ENCODE data around the gene TUBB4B.

TUBB4B gene

DNA sequence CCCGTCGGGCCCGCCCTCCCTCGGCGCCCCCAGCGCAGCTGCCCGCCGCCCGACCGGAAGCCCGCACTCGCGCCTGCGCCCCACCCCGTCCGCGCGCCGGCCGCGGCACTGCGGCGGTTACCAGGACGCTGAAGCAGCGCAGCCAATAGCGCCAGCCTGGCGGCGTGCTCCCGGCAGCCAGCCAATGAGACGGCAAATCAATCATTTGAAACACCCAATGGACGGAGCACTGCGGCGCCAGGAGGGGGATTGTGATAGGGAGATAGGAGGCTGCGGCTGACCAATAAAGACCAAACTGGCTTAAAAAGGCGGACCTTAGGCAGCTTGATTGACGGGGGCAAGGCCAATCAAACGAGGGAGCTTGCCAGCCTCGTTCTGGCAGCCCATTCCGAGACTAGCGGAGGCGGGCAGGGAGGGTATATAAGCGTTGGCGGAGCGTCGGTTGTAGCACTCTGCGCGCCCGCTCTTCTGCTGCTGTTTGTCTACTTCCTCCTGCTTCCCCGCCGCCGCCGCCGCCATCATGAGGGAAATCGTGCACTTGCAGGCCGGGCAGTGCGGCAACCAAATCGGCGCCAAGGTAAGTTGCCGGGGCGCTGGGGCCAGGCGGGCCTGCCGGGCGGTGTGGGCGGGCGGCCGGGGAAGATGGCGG is at the start of gene TUBB4B:
TUBB4B (plus strand) TSS at position 447 of the 649 bp plus-strand sequence; CDS start at position 521, 74 bp downstream.
- DNase-seq (ENCODE audit: low read depth, low spot score), result peak; percentile 100

GRCh38 chr9:137191691-137192447 is 49.2 kb upstream of the TUBB4B start:
- no peak for DNase-seq (ENCODE audit: low read depth, low spot score)

- DNase-seq (ENCODE audit: low read depth, low spot score), result no peak
These were observed 48.7 kb upstream of the TUBB4B start for GRCh38 chr9:137192448-137192780.

- DNase-seq (ENCODE audit: low read depth, low spot score), result no peak
These were observed 48.2 kb upstream of the TUBB4B start for GRCh38 chr9:137192859-137193258.

- DNase-seq (ENCODE audit: low read depth, low spot score), result no peak
These were observed 47.3 kb upstream of the TUBB4B start for GRCh38 chr9:137193771-137194170.

- DNase-seq (ENCODE audit: low read depth, low spot score), result no peak
These were observed 46.7 kb upstream of the TUBB4B start for GRCh38 chr9:137194388-137194787.

- DNase-seq (ENCODE audit: low read depth, low spot score), result no peak
These were observed 46.2 kb upstream of the TUBB4B start for GRCh38 chr9:137194909-137195308.

GRCh38 chr9:137195525-137196220 is 45.4 kb upstream of the TUBB4B start:
- no peak for DNase-seq (ENCODE audit: low read depth, low spot score)

GRCh38 chr9:137198051-137198901 is 42.8 kb upstream of the TUBB4B start:
- no peak for DNase-seq (ENCODE audit: low read depth, low spot score)

DNA sequence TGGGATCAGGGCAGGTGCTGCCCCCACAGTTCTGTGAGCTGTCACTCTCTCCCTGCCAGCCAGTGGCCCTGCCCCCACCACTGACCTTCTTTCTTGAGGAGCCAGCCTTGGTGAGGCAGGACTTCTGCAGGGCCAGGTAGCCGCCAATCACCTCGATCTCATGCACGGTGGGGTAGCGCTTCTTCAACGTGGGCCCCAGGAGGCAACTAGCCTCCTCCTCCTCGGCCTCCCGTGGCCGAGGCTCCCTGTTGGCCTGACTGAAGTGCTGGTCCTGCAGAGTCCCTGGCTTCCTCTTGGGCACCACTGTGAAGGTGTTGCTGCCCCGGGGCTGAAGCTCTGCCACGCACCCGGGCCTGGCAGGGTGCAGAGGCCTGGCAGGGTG is 42.2 kb upstream of the TUBB4B start:
- DNase-seq (ENCODE audit: low read depth, low spot score), result no peak

DNA sequence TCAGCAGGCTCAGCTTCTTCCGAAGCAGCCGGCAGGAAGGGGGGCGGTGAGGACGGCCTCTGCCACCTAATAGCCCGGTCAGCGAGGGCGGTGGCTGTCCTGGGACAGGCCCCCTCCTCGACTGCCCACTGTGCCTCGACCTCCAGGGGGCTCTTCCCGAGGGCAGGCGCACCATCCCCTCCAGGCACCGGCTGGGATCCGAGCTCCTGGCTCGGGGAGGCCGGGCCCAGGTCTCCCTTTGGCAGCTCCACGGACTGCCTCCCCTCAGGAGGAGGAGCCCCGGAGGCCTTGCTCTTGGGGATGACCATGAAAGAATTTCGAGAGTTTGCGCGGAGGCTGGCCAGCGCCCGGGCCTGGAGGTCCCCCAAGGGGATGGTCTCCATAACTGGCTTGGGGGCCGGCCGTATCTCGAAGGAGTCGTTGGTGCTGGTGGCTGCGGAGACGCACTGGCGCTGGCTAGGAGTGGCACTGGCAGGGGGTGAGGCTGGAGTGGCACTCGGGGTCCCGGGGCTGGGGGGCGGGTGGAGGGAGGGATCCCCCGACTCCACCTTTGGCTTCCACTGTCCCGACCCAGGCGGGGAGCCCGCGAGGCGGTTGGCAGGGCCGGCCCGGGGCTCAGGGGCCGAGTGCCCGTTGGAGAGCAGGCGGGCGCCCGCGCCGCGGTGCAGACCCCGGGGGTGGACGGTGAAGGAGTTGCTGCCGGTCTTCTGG is 41.5 kb upstream of the TUBB4B start:
- DNase-seq (ENCODE audit: low read depth, low spot score), result no peak

DNA sequence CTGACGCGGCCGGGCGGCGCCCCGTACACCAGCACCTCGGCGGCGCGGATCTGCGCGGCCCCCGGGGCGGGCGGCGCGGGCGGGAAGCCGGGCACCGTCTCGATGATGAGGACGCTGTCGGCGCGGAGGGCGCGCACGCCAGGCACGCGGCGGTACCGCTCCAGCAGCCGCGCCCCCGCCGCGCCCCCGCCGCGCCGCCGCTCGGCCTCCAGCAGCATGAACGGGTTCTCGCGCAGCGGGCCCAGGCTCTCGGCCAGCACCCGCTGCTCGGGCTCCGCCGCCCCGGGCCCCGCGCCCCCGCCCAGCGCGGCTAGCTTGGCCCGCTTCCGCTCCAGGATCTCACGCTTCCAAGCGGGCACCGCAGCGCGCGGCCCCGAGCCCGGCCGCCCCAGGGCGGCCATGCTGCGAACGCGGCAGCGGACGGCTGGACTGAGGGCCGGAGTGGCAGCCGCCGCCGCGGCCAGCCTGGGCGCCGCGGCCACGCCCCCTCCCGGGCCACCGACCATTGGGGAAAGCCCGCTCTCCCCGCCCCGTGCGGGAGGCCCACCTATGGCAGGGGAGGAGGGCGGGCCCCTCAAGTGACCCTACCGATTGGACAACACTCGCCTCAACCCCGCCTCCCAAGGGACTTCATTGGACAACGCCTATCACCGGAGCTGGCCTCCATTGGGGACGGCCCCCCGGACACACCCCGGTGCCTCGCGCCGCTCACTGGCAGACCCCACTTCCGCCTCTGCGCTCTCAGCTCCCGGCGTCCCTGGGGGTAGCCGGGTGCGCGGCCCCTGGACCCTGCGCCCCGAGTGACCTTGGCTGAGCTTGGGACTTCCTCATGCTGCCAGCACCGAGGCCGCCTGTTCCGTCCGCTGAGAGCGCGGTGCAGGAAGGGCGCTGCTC is 40.5 kb upstream of the TUBB4B start, which contains the start of gene TPRN:
TPRN (minus strand) TSS at position 431 of the 894 bp plus-strand sequence; CDS start at position 401, 30 bp downstream.
- peak; percentile 95 for DNase-seq (ENCODE audit: low read depth, low spot score)

GRCh38 chr9:137201205-137201868 is 39.8 kb upstream of the TUBB4B start:
- DNase-seq (ENCODE audit: low read depth, low spot score), result no peak

- no peak for DNase-seq (ENCODE audit: low read depth, low spot score)
These were observed 38.1 kb upstream of the TUBB4B start for GRCh38 chr9:137202966-137203365.

DNA sequence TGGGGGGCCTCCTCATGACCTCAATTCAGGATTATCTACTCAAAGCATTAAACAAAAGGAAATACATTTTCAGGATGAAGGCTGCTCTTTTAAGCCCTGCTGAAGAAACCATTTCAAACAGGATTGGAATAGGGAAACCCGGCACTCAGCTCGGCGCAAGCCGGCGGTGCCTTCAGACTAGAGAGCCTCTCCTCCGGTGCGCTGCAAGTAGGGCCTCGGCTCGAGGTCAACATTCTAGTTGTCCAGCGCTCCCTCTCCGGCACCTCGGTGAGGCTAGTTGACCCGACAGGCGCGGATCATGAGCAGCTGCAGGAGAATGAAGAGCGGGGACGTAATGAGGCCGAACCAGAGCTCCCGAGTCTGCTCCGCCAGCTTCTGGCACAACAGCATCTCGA is 36.4 kb upstream of the TUBB4B start:
- no peak for DNase-seq (ENCODE audit: low read depth, low spot score)

GRCh38 chr9:137205126-137206069 is 35.7 kb upstream of the TUBB4B start, which contains the start of the genes NDOR1 and TMEM203:
NDOR1 (plus strand) TSS chr9:137205700; CDS start chr9:137205778, 78 bp downstream.
TMEM203 (minus strand) TSS chr9:137205648; CDS start chr9:137205414, 234 bp downstream.
- no peak for DNase-seq (ENCODE audit: low read depth, low spot score)

DNA sequence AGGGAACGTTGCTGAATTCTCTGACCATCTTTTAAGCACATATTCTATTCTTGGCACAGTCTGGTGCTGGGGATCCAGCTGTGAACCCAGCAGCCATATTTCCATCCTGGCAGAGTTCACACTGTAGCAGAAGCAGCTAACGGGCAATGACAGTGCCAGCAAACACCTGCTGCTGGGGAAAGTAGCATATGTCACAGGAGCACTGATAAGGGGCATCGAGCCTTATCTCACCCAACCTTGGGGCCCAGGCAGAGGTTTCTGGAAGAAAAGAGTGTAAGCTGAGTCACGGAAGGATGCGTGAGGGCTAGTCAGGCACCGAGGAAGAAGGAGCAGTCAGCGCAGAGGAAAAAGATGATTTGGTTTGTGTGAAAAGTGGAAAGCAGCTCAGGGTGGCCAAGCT is 34.5 kb upstream of the TUBB4B start:
- DNase-seq (ENCODE audit: low read depth, low spot score), result no peak

- DNase-seq (ENCODE audit: low read depth, low spot score), result no peak
These were observed 29.6 kb upstream of the TUBB4B start for GRCh38 chr9:137211532-137211931.
